Skeletal muscle tissue (tissue), 4 donors: ENCODE measurements around the gene RALGPS1. TPM values are rescaled to one million over a fixed set of nuclear protein-coding genes. Genes with fewer than 3 reads are reported as not detected.

Experiments used
- H3K27ac ChIP-seq: one replicate; pipeline ENCODE4 v1.7.0; 2013; ENCODE audit warnings: mild to moderate bottlenecking, low read depth, low read length, inconsistent platforms
- H3K27me3 ChIP-seq, 3 donors: one replicate each; pipeline ENCODE4 v1.7.0; 2013; ENCODE audit warnings: low read length in 3 of 3; ENCODE audit not compliant: control insufficient read depth in 3 of 3, insufficient read depth in 3 of 3
- H3K36me3 ChIP-seq, 3 donors: one replicate each; pipeline ENCODE4 v1.7.0; 2013; ENCODE audit warnings: low read length in 3 of 3; ENCODE audit not compliant: control insufficient read depth in 3 of 3, insufficient read depth in 3 of 3
- H3K4me1 ChIP-seq, 3 donors: one replicate each; pipeline ENCODE4 v1.7.0; 2013; ENCODE audit warnings: low read length in 3 of 3, mild to moderate bottlenecking in 3 of 3; ENCODE audit not compliant: control insufficient read depth in 3 of 3, insufficient read depth in 3 of 3
- H3K4me3 ChIP-seq, 3 donors: one replicate each; pipeline ENCODE4 v1.7.0; 2013; ENCODE audit warnings: low read length in 3 of 3
- H3K9ac ChIP-seq, 3 donors: one replicate each; pipeline ENCODE4 v1.7.0; 2013; ENCODE audit warnings: low read length in 3 of 3, mild to moderate bottlenecking in 3 of 3, moderate library complexity in 2 of 3, low read depth in 1 of 3
- H3K9me3 ChIP-seq, 3 donors: one replicate each; pipeline ENCODE4 v1.7.0; 2013; ENCODE audit warnings: low read length in 3 of 3; ENCODE audit not compliant: control insufficient read depth in 3 of 3
- total RNA-seq: library from RNA; depleted of rRNA; stranded (reverse); fragments of >200 nt; gene quantifications from one replicate; pipeline ENCODE4 v1.2.3, GENCODE V29; 2014
- donor health status: Osteomylitis.

RALGPS1 gene
- total RNA-seq, 1 donor from 2014 or later = 9.4 TPM

- Histone ChIP-seq H3K27ac (no peak overlapping the region), H3K9ac (no peak overlapping the region), H3K4me3 (no peak overlapping the region), H3K4me1 (peaks cover 0 to 4% (median 3%) of the 10 kb centered on the region in 3 donors), H3K9me3 (no peaks in the 10 kb centered on the region), H3K36me3 (peaks cover 0 to 2% (median 0%) of the 10 kb centered on the region in 3 donors), H3K27me3 (no peaks in the 10 kb centered on the region)
These were observed 344.3 kb downstream of the RALGPS1 start for GRCh38 chr9:127258606-127259471.

- Histone ChIP-seq H3K4me3 (no peak overlapping the region), H3K36me3 (no peaks in the 10 kb centered on the region), H3K9me3 (no peaks in the 10 kb centered on the region), H3K9ac (no peak overlapping the region), H3K4me1 (peaks cover 0 to 4% (median 3%) of the 10 kb centered on the region in 3 donors), H3K27ac (no peak overlapping the region), H3K27me3 (no peaks in the 10 kb centered on the region)
These were observed 348.0 kb downstream of the RALGPS1 start for GRCh38 chr9:127262602-127263001.

- Histone ChIP-seq H3K36me3 (no peaks in the 10 kb centered on the region), H3K27me3 (no peaks in the 10 kb centered on the region), H3K9ac (no peak overlapping the region), H3K9me3 (no peaks in the 10 kb centered on the region), H3K27ac (no peak overlapping the region), H3K4me1 (peaks cover 0 to 4% (median 3%) of the 10 kb centered on the region in 3 donors), H3K4me3 (no peak overlapping the region)
These were observed 348.7 kb downstream of the RALGPS1 start for GRCh38 chr9:127263237-127263636.

GRCh38 chr9:127263664-127264063 is 349.1 kb downstream of the RALGPS1 start:
- H3K4me3 ChIP-seq = no peak overlapping the region
- H3K36me3 ChIP-seq = no peaks in the 10 kb centered on the region
- no peaks in the 10 kb centered on the region for H3K9me3 ChIP-seq
- H3K4me1 ChIP-seq = peaks cover 0 to 4% (median 3%) of the 10 kb centered on the region in 3 donors
- H3K9ac ChIP-seq = no peak overlapping the region
- H3K27ac ChIP-seq = no peak overlapping the region
- no peaks in the 10 kb centered on the region for H3K27me3 ChIP-seq

- Histone ChIP-seq H3K27ac (no peak within 1 kb of the TSS), H3K27me3 (no peaks in the 10 kb centered on the region), H3K36me3 (no peaks in the 10 kb centered on the region), H3K4me1 (peaks cover 0 to 4% (median 3%) of the 10 kb centered on the region in 3 donors), H3K9ac (no peak within 1 kb of the TSS), H3K9me3 (no peaks in the 10 kb centered on the region), H3K4me3 (no peak within 1 kb of the TSS)
These were observed 350.1 kb downstream of the RALGPS1 start, which contains the start of gene GARNL3 for GRCh38 chr9:127264462-127265219. TSS of gene GARNL3 (plus strand) at chr9:127264774. CDS start at chr9:127264878, 104 bp downstream.

- no peak overlapping the region for H3K4me3 ChIP-seq
- H3K9me3 ChIP-seq = no peaks in the 10 kb centered on the region
- no peak overlapping the region for H3K27ac ChIP-seq
- no peaks in the 10 kb centered on the region for H3K27me3 ChIP-seq
- H3K9ac ChIP-seq = no peak overlapping the region
- no peaks in the 10 kb centered on the region for H3K36me3 ChIP-seq
- peaks cover 0 to 3% (median 2%) of the 10 kb centered on the region in 3 donors for H3K4me1 ChIP-seq
These were observed 353.4 kb downstream of the RALGPS1 start for GRCh38 chr9:127267793-127268525.

- Histone ChIP-seq H3K9ac (no peak overlapping the region), H3K9me3 (no peaks in the 10 kb centered on the region), H3K4me1 (no peaks in the 10 kb centered on the region)
These were observed 354.9 kb downstream of the RALGPS1 start for GRCh38 chr9:127269449-127269848.

More at GRCh38 chr9:127269449-127269848, 354.9 kb downstream of the RALGPS1 start:
- Histone ChIP-seq H3K36me3 (no peaks in the 10 kb centered on the region), H3K27me3 (no peaks in the 10 kb centered on the region), H3K4me3 (no peak overlapping the region), H3K27ac (no peak overlapping the region)

Other genes starting within 250 kb of the RALGPS1 start
- gene ZBTB43, start 109.7 kb upstream of the RALGPS1 start, total RNA-seq = 12.0 TPM
- 17.2 TPM for gene ZBTB34, start 54.1 kb upstream of the RALGPS1 start, total RNA-seq
- gene ANGPTL2, start 207.9 kb downstream of the RALGPS1 start, total RNA-seq = 37.6 TPM